B cell (primary cell): ENCODE data around the gene SLC12A7.

ENCODE experiments used
- CTCF ChIP-seq: fragments of 200-600 bp; IDR thresholded peaks from one replicate; pipeline ENCODE4 v1.8.0; 2022; ENCODE audit warnings: antibody characterized with exemption, mild to moderate bottlenecking
- EZH2 ChIP-seq: IDR thresholded peaks from 2 replicates; pipeline ENCODE4 v1.6.1; 2012; ENCODE audit warnings: borderline replicate concordance, low read depth, mild to moderate bottlenecking, moderate library complexity, low read length; ENCODE audit not compliant: insufficient read depth, poor library complexity, severe bottlenecking

- no peak for TF ChIP-seq CTCF
- TF ChIP-seq EZH2: no peak
Measured at GRCh38 chr5:1063661-1064382, 48.0 kb downstream of the SLC12A7 start.
